Psoas muscle (tissue), 8 donors: ENCODE data around the gene NDFIP1. TPM values are rescaled to one million over a fixed set of nuclear protein-coding genes. Genes with fewer than 3 reads are reported as not detected.

Experiments
- ATAC-seq, 4 donors: fragments of 200-7000 bp; cut with Tn5 transposase; one replicate each; pipeline ENCODE4 v1.9.1; 2020; ENCODE audit warnings: moderate library complexity in 3 of 4, mild to moderate bottlenecking in 2 of 4
- DNase-seq, 2 donors: peaks; one replicate each; pipeline ENCODE4 v3.0.0-alpha.2; 2020
- H3K27ac ChIP-seq: fragments of 200-600 bp; one replicate; pipeline ENCODE4 v1.8.0; 2022
- H3K27me3 ChIP-seq, 3 donors: fragments of 200-600 bp in 1 of 3; one replicate each; pipeline versions ENCODE4 v1.6.1 to v1.8.0; 2013 to 2022; ENCODE audit warnings: low read length in 2 of 3, mild to moderate bottlenecking in 2 of 3, moderate library complexity in 1 of 3; ENCODE audit not compliant: insufficient read depth in 3 of 3
- H3K36me3 ChIP-seq, 2 donors: fragments of 200-600 bp in 1 of 2; one replicate each; pipeline versions ENCODE4 v1.6.1 to v1.8.0; 2013 to 2022; ENCODE audit warnings: low read depth in 1 of 2, mild to moderate bottlenecking in 1 of 2, moderate library complexity in 1 of 2; ENCODE audit not compliant: insufficient read depth in 1 of 2
- H3K4me1 ChIP-seq: fragments of 200-600 bp; one replicate; pipeline ENCODE4 v1.8.0; 2022
- H3K4me3 ChIP-seq: fragments of 200-600 bp; one replicate; pipeline ENCODE4 v1.8.0; 2022; ENCODE audit warnings: mild to moderate bottlenecking
- H3K9me3 ChIP-seq: fragments of 200-600 bp; one replicate; pipeline ENCODE4 v1.8.0; 2022
- WGBS, 3 donors: extraction: QIAGEN DNeasy Blood & Tissue Kit; methylation state at CpG; one replicate each; pipeline versions ENCODE4 v1.1.6 to v1.1.7; 2013; 5-methylcytosine and 5-hydroxymethylcytosine counted together
- intact Hi-C, 2 donors: fragments of 100-400 bp; cut with DNase I; formaldehyde crosslinking; loops; one replicate each; pipeline versions ENCODE4 v1.11.0 to v1.14.2; 2022
- polyA plus RNA-seq, 3 donors: library from polyadenylated mRNA; stranded (reverse); fragments of 200-250 nt; gene quantifications; one replicate each; pipeline ENCODE4 v1.2.3, GENCODE V29; 2013
- total RNA-seq, 4 donors: library from RNA; stranded (reverse); fragmentation: NEBNext Ultra II Directional in 2 of 4; extraction: Animal tissue kit (Norgen Biotek cat#: 25700) in 2 of 4; gene quantifications; one replicate each; pipeline versions ENCODE4 v1.2.1 to v1.2.4, GENCODE V29; 2021 to 2023
- TF ChIP-seq, protein P1 (sequence below): fragments of 200-600 bp; IDR thresholded peaks from one replicate; pipeline ENCODE4 v1.8.0; 2022; ENCODE audit warnings: antibody characterized with exemption
- donor health status: healthy with polysubstance abuse.
- donor health status: DM: no; HTN: no; CAD: no; lungs with moderate emphysema.
- donor health status: Bipolar disorder and iron deficiency.
- donor health status: healthy.
- donor health status: DM: yes; HTN: yes; CAD: no.
- donor health status: DM: no; HTN: no; CAD: no.
- donor health status: DM: no; HTN: no; CAD: no.
- donor health status: DM: yes; HTN: yes; CAD: no.

NDFIP1 gene
- total and polyA plus RNA-seq, 7 donors: 22.9 to 34.2 (median 31.6) TPM

DNA sequence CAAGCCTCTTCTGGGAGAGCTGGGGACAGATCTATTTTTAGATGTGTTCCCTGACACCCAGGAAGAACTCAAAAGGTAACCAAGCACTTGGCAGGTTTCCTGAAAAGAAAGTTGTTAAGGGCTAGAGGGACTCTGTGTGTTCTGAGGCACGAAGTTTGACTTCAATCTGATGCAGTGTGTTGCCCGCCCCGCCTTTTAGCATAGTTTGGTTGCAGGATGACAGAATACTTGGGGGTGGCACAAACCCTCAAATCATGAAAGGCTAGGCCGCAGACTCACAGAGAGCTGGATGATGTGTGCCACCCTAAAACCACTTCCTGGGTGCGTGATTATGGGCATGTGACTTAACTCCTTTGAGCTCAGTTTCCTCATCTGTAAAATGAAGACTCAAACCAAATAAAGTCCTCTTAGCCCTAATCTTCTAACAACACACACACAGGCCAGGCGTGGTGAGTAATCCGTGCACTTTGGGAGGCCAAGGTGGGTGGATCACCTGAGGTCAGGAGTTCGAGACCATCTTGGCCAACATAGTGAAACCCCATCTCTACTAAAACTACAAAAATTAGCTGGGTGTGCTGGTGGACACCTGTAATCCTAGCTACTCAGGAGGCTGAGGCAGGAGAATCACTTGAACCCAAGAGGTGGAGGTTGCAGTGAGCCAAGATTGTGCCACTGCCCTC is 12.8 kb upstream of the NDFIP1 start:
- intact Hi-C loops: no loop called here
- no peaks in the 10 kb centered on the region for H3K27me3 ChIP-seq
- TF ChIP-seq, protein P1, sequence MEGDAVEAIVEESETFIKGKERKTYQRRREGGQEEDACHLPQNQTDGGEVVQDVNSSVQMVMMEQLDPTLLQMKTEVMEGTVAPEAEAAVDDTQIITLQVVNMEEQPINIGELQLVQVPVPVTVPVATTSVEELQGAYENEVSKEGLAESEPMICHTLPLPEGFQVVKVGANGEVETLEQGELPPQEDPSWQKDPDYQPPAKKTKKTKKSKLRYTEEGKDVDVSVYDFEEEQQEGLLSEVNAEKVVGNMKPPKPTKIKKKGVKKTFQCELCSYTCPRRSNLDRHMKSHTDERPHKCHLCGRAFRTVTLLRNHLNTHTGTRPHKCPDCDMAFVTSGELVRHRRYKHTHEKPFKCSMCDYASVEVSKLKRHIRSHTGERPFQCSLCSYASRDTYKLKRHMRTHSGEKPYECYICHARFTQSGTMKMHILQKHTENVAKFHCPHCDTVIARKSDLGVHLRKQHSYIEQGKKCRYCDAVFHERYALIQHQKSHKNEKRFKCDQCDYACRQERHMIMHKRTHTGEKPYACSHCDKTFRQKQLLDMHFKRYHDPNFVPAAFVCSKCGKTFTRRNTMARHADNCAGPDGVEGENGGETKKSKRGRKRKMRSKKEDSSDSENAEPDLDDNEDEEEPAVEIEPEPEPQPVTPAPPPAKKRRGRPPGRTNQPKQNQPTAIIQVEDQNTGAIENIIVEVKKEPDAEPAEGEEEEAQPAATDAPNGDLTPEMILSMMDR: no peak
- no peak overlapping the region for H3K4me3 ChIP-seq
- DNase-seq (no peak), ATAC-seq (peak; percentile 68 to 93 (median 81))
- H3K9me3 ChIP-seq: no peaks in the 10 kb centered on the region
- H3K4me1 ChIP-seq: peaks cover 18% of the 10 kb centered on the region
- H3K27ac ChIP-seq: peak overlapping the region; percentile 58
- no peaks in the 10 kb centered on the region for H3K36me3 ChIP-seq
- 71 to 86% (median 71%) methylated on average over 8 of the region's 8 CpGs for WGBS, 3 donors

DNA sequence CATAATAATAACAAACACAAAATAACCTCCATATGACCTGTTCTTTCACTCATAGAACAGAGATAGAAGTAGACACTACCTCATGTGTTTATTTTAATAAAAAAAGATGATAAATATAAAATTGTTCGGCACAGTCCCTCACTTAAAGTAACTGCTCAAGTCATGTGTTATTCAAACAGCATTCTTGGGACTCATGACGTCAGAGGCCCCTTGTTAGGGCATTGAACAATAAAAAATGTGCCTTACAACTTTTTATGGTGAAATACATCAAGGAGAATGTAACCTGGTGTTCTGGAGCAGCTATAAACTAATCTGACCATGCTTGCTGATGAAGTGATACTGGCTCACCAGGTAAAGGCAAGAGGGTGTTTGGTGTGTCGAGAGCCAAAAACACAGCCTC is 12.2 kb upstream of the NDFIP1 start:
- H3K27me3 ChIP-seq: no peaks in the 10 kb centered on the region
- no peaks in the 10 kb centered on the region for H3K36me3 ChIP-seq
- intact Hi-C loops: no loop called here
- H3K4me1 ChIP-seq: peaks cover 18% of the 10 kb centered on the region
- H3K9me3 ChIP-seq: no peaks in the 10 kb centered on the region
- TF ChIP-seq, protein P1: no peak
- no peak overlapping the region for H3K27ac ChIP-seq
- DNase-seq: no peak
- H3K4me3 ChIP-seq: no peak overlapping the region
- 85 to 88% (median 86%) methylated on average over 3 of the region's 3 CpGs for WGBS, 3 donors
- ATAC-seq: no peak

DNA sequence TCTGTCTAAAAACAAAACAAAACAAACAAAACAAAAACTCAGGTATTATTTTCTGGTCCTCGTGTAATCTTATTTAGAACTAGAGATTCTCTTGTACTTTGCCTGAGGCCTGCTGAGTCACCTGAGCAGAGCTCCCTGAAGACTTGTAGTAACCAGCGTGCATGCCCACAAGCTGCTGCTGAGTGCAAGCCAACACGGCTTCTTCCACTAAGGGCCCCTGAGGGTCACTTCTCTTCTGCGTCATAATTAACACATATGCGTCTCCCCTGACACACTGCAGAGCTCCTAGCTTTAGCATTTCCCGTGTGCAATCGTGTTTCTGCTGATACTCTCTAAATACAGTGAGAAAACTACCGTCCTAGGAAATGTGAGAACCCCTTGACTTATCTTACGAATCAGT is 10.9 kb upstream of the NDFIP1 start:
- Histone ChIP-seq H3K4me3 (no peak overlapping the region), H3K27ac (no peak overlapping the region), H3K27me3 (no peaks in the 10 kb centered on the region), H3K4me1 (peaks cover 18% of the 10 kb centered on the region), H3K36me3 (no peaks in the 10 kb centered on the region), H3K9me3 (no peaks in the 10 kb centered on the region)
- TF ChIP-seq, protein P1: no peak
- DNase-seq: no peak
- WGBS, 3 donors: 59 to 85% (median 68%) methylated on average over 9 of the region's 9 CpGs
- no peak for ATAC-seq
- intact Hi-C loops: no loop called here

DNA sequence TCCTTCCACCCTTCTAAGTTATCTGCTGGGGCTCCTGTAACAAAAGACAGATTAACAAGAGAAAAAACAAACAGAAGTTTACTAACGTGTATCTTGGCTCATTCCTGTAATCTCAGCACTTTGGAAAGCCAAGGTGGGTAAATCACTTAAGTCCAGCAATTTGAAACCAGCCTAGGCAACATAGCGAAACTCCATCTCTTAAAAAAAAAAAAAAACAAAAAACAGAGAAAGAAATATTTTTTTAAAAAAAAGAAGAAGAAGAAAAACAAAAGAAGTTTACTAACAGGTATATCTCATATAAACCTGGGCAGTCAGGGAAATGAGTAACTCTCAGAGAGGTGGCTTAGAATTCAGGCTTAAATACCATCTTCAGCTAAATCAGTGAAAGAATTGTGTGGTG is 10.3 kb upstream of the NDFIP1 start:
- ATAC-seq (no peak), DNase-seq (no peak)
- Histone ChIP-seq H3K4me1 (peaks cover 18% of the 10 kb centered on the region), H3K9me3 (no peaks in the 10 kb centered on the region), H3K27me3 (no peaks in the 10 kb centered on the region), H3K4me3 (no peak overlapping the region), H3K36me3 (no peaks in the 10 kb centered on the region), H3K27ac (no peak overlapping the region)
- intact Hi-C loops: no loop called here
- TF ChIP-seq, protein P1: no peak
- 55 to 82% (median 68%) methylated on average over 2 of the region's 2 CpGs for WGBS, 3 donors

DNA sequence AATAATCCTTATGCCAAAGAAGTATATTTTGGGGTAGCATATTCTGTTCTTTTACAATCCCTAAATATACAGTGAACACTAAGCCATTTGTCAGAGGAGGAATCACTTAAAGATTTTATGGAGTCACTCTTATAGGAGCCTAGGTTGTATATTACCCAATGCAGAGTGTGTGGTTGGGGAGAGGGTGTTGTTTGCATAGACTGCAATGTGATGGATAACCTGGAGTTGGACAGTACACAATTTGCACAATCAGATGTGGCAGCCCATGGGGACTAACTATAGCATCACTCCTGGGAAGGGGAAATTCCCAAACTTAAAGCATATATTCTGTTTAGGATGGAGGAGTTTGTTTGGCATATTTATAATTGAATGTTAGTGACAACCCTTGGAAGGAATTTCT is 9.6 kb upstream of the NDFIP1 start:
- DNase-seq (no peak), ATAC-seq (no peak)
- Histone ChIP-seq H3K9me3 (no peaks in the 10 kb centered on the region), H3K4me1 (peaks cover 18% of the 10 kb centered on the region), H3K4me3 (no peak overlapping the region), H3K27ac (no peak overlapping the region), H3K36me3 (no peaks in the 10 kb centered on the region), H3K27me3 (no peaks in the 10 kb centered on the region)
- TF ChIP-seq, protein P1: no peak
- intact Hi-C loops: no loop called here
